Activated CD8-positive, alpha-beta memory T cell treated with anti-CD3 and anti-CD28 coated beads for 36 hours (primary cell): ENCODE data around the gene PHACTR1. TPM values are rescaled to one million over a fixed set of nuclear protein-coding genes. Genes with fewer than 3 reads are reported as not detected.

Source experiments
- CTCF ChIA-PET: fragments of 350-600 bp; sonication (Branson Sonifier 250); formaldehyde crosslinking; loops from one replicate; lab custom pipeline; 2021; ENCODE audit warnings: antibody characterized with exemption; lab: Charles Lee
- POLR2A ChIA-PET: fragments of 350-600 bp; sonication (Branson Sonifier 250); formaldehyde crosslinking; loops from one replicate; lab custom pipeline; 2021; ENCODE audit warnings: antibody characterized with exemption; lab: Charles Lee
- total RNA-seq, 2 experiments: library from RNA; stranded (reverse); gene quantifications; one replicate each; pipeline ENCODE4 v1.2.3, GENCODE V29; 2021

The PHACTR1 gene
- total RNA-seq, 2 experiments from 2014 or later = 0.02 TPM; not detected in 1

DNA sequence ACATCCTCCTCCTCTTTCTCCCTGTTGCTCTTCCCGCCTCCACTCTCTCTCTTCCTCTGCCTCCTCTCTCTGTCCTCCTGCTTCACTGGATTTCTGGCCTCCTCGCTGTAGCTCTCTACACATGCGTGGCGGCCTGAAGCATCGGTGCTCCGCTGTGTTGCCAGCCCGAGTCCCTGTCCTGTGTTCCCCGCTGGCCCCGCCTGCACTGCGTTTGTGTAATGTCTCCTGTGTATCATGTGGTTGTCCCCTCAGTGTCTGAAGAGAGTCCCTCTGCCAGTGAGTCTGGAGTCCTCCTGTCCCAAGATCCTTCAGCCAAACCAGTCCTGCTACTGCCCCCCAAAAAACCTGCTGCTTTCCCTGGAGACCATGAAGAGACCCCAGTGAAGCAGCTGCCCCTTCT, 468.0 kb downstream of the PHACTR1 start:
- ChIA-PET POLR2A (no interaction called here), CTCF (no interaction called here)

- CTCF ChIA-PET = no interaction called here
- POLR2A ChIA-PET = no interaction called here
Observed at GRCh38 chr6:13186861-13187260, 470.3 kb downstream of the PHACTR1 start.

DNA sequence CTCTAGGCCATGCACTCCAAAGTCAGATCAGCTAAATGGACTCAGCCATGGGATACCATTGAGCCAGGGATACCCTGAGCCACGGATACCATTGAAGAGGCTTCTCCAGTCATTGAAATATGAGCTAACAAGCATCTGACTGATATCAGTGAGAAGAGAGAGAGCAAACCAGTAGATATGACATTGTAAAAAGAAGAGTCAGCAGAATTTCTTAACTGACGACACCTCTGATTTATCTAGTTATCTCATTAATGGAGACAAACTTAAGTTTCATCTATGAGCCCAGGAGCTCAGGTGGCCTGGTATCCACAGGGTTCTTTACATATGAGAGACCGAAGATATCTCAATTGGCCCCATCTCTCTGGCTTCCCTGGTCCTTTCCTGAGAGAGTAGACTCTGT, 471.1 kb downstream of the PHACTR1 start:
- ChIA-PET POLR2A (no interaction called here), CTCF (no interaction called here)

- CTCF ChIA-PET = no interaction called here
Observed at GRCh38 chr6:13188306-13188705, 471.7 kb downstream of the PHACTR1 start.

GRCh38 chr6:13189710-13190109, 473.1 kb downstream of the PHACTR1 start:
- CTCF ChIA-PET = no interaction called here
- POLR2A ChIA-PET = no interaction called here

More at GRCh38 chr6:13188306-13188705, 471.7 kb downstream of the PHACTR1 start:
- POLR2A ChIA-PET = no interaction called here

- ChIA-PET POLR2A (no interaction called here), CTCF (no interaction called here)
Observed at GRCh38 chr6:13190376-13190775, 473.8 kb downstream of the PHACTR1 start.

GRCh38 chr6:13191461-13191860, 474.9 kb downstream of the PHACTR1 start:
- CTCF ChIA-PET = no interaction called here
- POLR2A ChIA-PET = no interaction called here

GRCh38 chr6:13194852-13195251, 478.3 kb downstream of the PHACTR1 start:
- ChIA-PET POLR2A (no interaction called here), CTCF (interaction anchor here (0.7 to 1.8 kb wide), 2 partner anchors 43 to 136 kb away, joined by 3 to 4 read pairs; no protein-coding TSS in a partner anchor)

DNA sequence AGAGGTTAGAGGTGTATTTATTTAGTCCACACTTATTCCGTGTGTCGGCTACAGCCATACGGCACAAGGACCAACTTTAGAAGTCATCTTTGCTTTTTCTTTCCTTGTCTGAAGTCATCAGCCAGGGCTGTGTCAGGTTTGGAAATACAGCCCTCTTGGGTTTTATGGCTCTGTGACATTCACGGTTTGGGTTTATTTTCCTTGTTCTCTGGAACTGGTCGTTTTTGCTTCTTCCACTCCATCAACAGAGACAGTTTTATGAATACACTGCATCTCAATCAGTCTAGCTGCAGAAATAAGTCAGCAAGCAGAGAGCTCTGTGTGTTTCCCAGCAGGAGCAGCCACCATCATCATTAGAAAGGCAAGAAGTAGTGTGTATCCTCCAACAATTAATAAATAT, 479.2 kb downstream of the PHACTR1 start:
- ChIA-PET POLR2A (no interaction called here), CTCF (interaction anchor here (1.8 kb wide), 1 partner anchor 135 kb away, joined by 4 read pairs; no protein-coding TSS in a partner anchor)

GRCh38 chr6:13198168-13198567, 481.6 kb downstream of the PHACTR1 start:
- ChIA-PET CTCF (no interaction called here), POLR2A (no interaction called here)

DNA sequence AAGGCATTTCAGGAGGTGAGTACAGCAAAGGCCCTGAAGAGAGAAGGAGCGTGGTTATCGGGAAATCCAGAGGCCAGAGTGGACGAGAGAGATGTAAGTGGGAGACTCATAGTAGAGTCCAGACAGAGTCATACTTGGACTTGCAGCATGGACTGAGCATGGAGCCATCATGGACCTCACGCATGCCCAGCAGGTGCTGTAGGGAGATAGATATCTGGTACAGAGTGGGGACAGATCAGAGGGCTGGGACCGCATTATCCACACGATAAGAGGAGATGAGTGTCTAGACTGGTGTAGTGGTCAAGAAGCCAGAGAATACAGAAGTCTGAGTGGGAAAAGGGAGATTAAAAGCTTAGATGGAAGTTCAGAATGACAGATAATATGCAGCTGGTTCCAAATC, 484.8 kb downstream of the PHACTR1 start:
- CTCF ChIA-PET = no interaction called here

GRCh38 chr6:13203145-13203544, 486.6 kb downstream of the PHACTR1 start:
- ChIA-PET CTCF (no interaction called here), POLR2A (no interaction called here)

More for the DNA sequence above, 484.8 kb downstream of the PHACTR1 start:
- POLR2A ChIA-PET = no interaction called here

GRCh38 chr6:13205106-13205505, 488.5 kb downstream of the PHACTR1 start:
- ChIA-PET POLR2A (no interaction called here), CTCF (no interaction called here)

- CTCF ChIA-PET = no interaction called here
- POLR2A ChIA-PET = no interaction called here
Observed at GRCh38 chr6:13212096-13212495, 495.5 kb downstream of the PHACTR1 start.

DNA sequence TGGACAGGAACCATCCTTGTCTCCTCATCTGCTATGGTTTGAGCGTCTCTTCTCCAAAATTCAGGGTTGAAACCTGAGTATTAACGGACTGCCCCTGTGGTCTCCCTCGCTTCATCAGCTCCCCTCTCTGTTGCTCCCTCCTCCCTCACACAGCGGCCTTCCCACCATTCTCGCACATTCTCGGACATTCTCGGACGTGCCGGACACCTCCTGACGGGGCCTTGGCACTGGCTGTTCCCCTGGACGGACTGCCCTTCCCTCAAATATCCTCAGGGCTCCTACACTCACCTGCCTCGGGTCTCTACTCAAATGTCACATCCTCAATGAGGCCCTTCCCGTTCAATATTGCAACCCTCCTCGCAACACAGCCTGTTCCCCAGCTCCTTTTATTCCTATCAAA, 496.0 kb downstream of the PHACTR1 start:
- ChIA-PET CTCF (no interaction called here), POLR2A (no interaction called here)

GRCh38 chr6:13215390-13215789, 498.8 kb downstream of the PHACTR1 start:
- CTCF ChIA-PET = no interaction called here
- POLR2A ChIA-PET = no interaction called here

GRCh38 chr6:13216236-13217014, 499.9 kb downstream of the PHACTR1 start:
- POLR2A ChIA-PET = no interaction called here
- CTCF ChIA-PET = no interaction called here

GRCh38 chr6:13217206-13217905, 500.8 kb downstream of the PHACTR1 start:
- CTCF ChIA-PET = no interaction called here

GRCh38 chr6:13220266-13220665, 503.7 kb downstream of the PHACTR1 start:
- ChIA-PET CTCF (no interaction called here), POLR2A (no interaction called here)

More at GRCh38 chr6:13217206-13217905, 500.8 kb downstream of the PHACTR1 start:
- POLR2A ChIA-PET = no interaction called here

DNA sequence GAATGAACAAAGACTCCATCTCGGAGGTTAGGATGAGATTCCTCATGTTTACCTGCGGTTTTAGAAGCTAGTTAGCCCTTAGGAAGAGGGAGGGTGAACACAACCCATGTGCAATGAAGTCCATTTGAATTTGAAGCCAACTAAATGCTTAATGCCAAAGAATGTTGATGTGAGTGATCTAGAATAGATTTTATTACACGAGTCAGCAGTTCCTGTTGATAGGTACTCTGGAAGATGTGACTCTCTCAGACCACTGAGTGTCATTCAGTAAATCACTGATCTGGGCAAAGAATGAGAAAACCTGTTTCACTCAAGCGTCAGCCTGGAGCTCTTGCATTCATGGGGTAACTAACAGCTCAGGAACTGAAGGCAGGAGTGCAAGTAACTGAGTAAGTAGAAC, 505.5 kb downstream of the PHACTR1 start:
- POLR2A ChIA-PET = no interaction called here
- CTCF ChIA-PET = no interaction called here

DNA sequence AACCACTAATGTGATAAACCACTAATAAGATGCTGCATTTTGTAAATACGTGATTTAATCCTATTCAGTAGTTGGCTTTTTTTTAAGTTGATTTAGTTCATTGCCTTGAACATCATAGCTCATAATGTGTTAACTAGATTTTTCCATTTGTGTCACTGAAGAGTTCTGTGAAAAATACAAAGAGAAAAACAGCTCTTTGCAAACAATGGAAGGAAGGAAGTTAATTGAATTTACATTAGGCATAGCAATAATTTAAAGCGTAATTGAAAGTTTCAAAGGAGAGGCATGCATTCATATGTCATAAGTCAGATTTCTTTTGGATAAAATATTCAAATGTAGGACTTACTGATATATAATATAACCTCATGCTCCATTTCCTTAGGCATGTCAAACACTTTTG, 509.5 kb downstream of the PHACTR1 start:
- ChIA-PET POLR2A (no interaction called here), CTCF (no interaction called here)
